HG02943 (cell line): ENCODE measurements around the gene BPIFB3.
"Not testable (repeated sequence)": the region's sequence is repeated elsewhere in the genome, so short reads cannot be mapped to it uniquely, and the experiment has no call there.

Experiments used
- ATAC-seq: cut with Tn5 transposase; IDR thresholded peaks from one replicate; pipeline ENCODE4 v1.9.1; 2021; ENCODE audit warnings: mild to moderate bottlenecking, low read depth, moderate library complexity; ENCODE audit not compliant: unreplicated experiment

BPIFB3 gene

DNA sequence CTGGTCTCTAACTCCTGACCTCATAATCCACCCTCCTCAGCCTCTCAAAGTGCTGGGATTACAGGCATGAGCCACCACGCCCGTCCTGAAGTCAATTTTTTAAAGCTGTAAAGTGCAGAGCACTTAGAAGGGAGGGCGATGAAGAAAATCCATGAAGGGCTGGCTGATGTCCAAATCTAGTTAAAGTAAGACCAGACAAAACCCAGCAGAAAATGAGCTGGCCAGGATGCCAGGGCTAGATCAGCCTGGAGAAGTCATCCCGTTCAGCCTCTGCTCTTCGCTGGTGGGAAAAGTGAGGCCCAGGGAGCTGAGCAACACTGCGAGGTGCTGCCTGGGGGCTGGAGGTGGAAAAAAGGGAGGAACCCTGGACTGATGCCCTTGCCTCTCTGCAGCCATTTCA lies 28.8 kb downstream of the BPIFB3 start:
- no peak for ATAC-seq

DNA sequence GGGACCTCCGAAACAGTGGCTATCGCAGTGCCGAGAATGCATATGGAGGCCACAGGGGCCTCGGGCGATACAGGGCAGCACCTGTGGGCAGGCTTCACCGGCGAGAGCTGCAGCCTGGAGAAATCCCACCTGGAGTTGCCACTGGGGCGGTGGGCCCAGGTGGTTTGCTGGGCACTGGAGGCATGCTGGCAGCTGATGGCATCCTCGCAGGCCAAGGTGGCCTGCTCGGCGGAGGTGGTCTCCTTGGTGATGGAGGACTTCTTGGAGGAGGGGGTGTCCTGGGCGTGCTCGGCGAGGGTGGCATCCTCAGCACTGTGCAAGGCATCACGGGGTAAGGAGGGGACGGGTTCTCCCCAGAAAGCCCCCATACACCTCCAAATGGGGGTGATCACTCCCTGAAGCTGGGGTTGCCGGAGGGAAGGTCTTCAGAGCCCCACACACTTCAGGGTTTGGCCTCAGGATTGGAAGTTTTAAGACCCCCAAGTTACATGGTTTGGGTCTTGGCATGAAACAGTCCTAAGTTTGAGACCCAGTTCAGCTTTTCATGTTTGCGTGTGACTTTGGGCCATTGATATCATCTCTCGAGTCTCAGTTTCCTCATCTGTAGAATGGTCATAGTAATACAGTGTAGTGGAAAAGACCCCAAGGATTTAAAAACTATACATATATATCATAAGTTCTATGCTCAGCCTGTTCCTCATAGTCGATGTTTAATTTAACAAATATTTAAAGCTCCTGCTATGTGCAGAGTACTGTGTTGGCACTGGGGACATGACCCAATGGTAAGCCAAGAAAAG lies 30.0 kb downstream of the BPIFB3 start:
- ATAC-seq: no peak

DNA sequence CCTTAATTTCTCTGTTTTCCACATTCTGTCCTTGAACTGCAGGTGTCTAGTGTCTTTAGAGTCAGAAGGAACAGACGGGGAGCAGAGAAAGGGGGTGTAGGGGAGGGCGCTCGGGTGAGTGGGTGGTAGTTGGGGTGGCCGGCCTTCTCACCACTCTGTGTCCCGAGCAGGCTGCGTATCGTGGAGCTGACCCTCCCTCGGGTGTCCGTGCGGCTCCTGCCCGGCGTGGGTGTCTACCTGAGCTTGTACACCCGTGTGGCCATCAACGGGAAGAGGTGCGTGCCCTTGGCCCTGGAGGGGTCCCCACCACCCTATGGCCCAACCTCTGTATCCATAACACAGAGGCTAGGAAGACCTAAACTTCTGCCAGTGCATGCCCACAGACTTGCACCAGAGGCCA lies 31.0 kb downstream of the BPIFB3 start:
- no peak for ATAC-seq

DNA sequence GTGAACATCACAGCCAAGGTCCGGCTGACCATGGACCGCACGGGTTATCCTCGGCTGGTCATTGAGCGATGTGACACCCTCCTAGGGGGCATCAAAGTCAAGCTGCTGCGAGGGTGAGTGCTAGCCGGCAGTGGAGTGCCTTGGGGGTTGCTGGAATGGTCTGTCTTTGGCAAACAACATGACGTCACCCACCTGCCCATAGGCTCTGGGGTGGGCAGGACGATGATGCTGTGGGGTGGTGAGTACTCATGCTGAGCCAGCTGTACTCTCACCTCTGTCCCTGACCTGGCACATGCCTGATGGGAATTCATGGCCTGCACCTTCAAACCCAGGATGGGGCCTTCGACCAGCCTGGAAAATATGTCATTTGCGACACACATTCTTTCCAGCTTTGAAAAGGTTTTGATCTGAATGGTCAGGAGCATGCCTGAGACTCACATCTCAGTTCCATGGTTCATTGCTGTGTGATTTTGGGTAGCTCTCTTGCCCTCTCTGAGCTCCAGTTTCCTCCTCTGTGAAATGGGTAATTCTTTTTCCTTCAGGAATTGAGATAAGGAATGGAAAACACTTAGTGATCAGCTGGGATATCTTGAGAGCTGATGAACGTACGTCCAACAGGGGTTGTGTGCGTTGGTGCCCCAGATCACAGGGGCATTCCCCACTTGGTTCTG lies 32.5 kb downstream of the BPIFB3 start:
- ATAC-seq: no peak

DNA sequence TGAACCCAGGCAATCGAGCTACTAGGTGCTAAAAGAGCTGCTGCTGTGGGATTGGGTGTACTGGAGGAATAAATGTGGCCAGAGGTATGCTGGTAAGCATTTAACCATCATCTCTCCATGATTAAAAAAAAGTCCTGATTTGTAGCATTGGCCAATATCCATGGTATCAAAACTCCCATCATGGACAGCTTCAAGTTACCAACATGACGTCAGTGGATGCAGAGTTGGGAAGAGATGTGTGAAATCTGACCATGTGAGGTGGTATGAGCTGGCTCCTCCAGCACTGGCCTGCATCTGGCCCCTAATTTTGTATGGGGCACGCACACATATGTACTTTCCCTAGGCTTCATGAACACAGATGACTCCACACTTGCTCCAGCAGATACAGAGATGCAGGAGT lies 37.4 kb downstream of the BPIFB3 start:
- no peak for ATAC-seq

DNA sequence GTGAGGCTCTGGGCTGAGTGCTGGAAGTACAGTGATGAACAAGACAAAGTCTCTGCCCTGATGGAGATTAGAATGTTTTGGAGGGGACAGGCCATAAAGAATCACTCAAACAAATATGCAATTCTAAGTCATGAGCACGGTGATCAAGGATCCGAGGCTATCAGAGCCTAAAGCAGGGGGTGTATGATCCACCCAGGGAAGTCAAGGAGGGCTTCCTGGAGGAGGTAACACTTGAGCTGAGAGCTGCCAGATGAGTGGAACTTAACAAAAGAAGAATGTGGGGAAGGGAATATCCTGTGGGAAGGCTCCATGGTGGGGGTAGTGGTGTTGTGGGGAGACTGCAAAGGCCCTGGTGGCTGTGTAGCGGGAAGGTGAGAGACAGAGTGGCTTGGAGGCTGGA lies 38.0 kb downstream of the BPIFB3 start:
- no peak for ATAC-seq

DNA sequence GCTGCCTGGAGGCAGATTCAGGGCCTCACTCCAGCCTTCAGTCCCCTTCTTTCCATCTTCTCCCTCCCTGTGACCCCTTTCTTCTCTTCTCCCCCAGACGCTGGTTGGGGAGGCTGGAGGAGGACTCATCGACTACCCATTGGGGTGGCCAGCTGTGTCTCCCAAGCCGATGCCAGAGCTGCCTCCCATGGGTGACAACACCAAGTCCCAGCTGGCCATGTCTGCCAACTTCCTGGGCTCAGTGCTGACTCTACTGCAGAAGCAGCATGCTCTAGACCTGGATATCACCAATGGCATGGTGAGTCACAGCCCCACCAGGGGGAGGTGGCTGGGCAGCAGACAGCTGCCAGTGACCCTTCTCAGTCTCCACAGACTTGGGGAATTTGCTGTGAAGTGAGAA lies 38.7 kb downstream of the BPIFB3 start:
- ATAC-seq: no peak

DNA sequence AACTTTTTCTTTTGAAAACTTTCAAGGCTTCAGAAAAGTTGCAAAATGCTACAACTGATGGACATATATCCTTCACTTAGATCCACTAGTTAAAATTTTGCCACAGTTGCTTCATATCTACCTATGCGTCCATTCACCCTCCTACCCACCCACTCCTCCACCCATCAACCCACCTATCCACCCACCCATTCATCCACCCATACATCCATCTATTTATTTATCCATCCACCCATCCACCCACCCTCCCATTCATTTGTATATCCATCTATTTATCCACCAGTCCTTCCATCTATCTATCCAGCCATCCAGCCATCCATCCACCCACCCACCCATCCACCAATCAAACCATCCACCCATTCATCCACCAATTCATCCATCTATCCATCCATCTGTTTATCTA lies 39.4 kb downstream of the BPIFB3 start:
- ATAC-seq: no peak

DNA sequence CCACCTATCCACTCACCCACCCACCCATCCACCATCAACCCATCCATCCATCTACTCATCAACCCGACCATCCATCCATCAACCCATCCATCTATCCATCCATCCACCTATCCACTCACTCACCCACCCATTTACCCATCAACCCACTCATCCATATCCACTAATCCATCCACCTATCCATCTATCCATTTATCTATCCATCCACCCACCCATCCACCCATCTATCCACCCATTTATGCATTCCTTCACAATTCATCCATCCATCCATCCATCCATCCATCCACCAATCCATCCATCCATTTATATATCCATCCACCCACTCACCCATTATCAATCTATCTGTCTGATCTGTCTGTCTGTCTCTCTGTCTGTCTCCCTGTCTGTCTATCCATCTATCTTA lies 39.9 kb downstream of the BPIFB3 start:
- ATAC-seq: no peak

DNA sequence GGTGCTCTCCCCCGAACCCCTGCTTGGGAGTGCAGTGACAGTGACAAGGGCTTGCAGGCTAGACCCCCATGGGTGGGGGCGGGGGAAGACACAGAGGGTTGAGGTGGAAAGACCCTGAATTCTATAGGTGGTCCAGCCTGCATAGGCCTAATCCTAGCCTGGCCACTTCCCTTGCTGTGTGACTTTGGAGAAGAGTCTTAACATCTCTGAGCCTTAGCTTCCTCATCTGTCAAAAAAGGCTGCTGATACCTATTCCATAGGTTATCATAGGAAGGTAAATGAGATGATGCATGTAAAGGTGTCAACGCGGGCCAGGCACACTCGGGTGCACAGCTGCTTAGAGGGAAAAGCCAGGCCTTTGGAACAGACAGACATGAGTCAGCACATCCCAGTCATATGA lies 41.5 kb downstream of the BPIFB3 start:
- no peak for ATAC-seq

DNA sequence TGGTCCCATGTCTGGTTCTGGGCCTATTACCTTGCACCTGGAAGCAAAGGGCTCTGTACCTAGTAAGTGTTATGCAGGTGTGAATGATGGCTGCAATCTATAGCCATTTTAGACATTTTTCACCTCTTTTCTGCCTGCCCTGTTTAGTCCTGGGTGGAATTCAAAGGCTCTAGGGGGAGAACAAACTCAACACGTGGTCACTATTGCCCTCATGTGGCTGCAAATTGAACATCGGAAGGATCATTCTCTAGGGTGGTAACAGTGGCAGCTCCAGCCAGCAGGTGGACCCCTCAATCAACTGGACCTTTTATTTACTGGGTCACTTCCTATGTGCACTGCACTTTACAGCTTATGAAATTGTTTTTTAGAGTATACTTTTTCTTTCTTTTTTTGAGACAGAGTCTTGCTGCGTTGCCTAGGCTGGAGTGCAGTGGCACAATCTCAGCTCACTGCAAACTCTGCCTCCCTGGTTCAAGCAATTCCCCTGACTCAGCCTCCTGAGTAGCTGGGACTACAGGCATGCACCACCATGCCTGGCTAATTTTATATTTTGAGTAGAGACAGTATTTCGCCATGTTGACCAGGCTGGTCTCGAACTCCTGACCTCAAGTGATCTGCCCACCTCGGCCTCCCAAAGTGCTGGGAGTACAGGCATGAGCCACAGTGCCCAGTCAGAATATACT lies 42.3 kb downstream of the BPIFB3 start:
- ATAC-seq: not testable (repeated sequence)

DNA sequence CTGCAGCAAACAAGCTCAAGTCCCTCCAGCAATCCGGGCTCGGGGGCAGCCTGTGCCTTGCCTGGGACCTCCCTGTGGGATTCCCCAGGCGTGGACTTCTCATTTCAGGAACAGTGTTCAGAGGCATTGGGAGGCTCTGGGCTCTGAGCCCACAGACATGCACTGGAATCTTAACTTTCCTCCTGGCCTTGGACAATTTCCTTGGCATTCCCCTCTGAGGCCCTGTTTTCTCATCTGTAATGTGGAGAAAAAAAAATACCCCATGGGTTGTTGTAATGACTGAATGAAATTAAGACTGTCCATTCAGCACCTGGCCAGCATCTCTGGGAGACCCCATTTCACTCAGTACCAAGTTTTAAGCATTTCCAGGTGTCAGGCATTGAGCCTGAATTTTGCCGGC lies 43.3 kb downstream of the BPIFB3 start:
- no peak for ATAC-seq

DNA sequence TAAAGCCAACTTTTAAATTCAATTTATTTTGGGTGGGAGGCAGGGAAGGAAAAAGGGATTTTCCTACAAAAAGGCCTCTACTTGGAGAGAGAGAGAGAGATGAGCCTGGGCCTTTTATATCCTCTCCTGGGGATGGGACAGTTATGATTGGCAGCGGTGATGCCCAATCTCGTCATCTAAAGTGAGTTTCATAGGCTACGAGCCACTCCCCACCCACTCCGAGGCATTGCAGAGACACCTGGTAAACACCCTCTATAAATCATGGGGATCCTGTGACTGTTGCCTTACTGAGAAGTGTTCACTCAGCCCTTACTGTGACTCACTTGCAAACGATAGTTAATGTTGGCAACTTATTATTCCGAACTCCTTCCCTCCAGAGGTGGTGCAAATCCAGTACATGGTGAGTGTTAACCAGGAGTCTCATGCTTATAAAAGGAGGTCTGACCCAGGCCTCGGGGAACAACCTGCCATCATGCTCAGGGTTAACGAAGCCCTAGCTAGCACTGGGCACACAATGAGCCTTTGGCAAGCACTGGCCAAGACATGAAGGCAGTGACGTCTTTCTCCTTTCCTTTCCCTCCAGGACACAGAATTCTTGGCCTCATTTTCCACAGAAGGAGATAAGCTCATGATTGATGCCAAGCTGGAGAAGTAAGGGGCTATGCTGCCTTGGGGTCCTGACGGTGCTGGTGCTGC lies 46.3 kb downstream of the BPIFB3 start:
- no peak for ATAC-seq

DNA sequence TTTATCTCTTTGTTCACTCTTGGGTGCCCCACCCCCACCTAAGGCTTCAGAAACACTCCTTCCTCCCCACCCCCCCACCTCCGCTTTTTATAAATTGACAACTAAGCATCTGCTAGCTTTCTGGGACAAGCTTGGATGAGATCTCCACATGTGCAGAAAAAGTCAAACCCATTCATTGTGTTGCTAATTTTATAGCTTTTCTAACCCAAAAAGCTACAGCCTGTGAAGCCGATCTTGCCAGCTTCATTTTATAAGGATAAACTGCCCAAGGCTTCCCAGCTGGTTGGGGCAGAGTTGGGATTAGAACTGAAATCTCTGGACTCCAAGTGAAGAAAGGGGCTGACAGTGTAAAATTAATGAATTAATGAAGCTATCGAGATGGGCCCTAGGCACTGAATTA lies 49.9 kb downstream of the BPIFB3 start:
- ATAC-seq: no peak

DNA sequence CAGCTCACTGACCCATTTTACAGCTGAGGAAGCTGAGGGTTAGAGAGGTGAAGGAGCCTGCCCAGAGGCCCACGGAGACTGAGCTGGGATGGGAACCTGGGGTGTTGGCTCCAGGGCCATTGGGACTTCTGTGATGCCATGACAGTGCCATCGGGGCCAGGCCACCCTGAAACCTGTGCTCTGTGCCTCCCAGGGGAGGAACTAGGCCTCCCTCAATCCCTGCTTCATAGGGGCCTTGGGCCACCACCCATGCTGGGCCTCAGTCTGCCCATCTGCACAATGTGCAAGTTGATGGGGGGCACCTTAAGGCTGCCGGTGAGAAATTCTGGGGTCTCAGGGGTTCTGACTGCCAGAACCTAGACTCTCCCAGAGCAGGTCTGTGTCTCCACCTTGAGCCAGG lies 50.6 kb downstream of the BPIFB3 start:
- no peak for ATAC-seq

DNA sequence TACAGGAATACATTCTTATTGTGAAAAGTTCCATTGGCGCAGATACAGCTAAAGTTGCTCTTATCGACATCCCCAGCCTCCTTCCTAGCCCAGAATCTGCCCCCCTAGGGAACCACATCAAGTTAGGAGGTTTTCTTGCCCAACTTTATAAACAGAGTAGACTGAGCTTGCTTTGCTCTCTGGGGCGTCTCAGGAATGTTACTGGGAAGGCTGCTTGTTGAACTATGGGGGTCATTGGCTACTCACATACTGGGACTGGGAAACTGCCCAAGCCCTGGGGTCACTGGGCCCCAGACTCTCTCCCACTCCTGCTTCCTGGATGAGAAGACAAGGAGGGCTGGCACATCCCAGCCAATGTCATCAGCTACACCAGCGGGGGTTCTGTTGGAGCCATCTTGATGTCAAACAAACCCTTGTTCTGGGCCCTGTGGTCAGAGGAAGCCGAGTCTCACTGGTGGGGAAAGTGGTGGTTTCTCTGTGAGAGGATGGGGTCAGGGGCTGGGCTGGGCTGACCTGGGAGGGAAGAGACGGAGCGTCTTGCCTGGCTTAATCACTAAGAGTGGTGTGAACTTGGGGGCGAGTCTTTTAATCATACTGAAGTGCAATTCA lies 51.7 kb downstream of the BPIFB3 start:
- no peak for ATAC-seq

DNA sequence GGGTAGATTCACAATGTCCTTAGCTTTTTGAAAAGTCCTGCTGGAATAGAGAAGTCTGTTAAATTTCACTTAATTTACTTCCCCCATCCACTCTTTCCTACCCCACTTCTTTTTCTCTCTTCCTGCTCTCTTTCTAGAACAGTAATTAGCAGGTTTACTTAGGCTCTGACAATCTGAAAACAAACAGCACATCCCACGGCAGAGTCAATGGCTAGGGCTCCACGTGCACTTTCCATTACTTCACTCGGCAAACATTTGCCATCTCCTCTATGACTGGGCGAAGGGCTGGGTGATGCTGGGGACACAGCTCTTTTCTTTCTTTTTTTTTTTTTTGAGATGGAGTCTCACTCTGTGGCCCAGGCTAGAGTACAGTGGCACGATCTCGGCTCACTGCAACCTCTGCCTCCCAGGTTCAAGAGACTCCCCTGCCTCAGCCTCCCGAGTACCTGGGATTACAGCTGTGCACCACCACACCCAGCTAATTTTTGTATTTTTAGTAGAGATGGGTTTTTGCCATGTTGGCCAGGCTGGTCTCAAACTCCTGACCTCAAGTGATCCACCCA lies 52.4 kb downstream of the BPIFB3 start:
- ATAC-seq: not testable (repeated sequence)

DNA sequence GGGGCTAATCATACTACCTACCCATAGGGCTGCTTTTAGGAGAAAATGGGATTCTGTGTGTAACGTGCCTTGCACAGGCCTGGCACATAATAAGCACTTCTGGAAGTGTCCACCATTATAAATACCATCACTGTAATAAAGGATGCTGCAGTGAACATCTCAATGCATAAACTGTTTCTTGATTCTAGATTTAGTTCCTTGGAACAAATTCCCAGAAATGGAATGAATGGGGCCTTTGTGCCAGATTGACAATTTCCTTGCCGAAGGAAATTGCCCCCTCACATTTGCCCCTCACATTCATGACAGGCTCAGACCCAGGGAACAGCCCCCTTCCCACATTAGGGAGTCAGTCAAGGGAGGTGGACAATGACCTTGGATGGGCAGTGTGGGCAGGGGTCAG lies 55.0 kb downstream of the BPIFB3 start:
- ATAC-seq: no peak

DNA sequence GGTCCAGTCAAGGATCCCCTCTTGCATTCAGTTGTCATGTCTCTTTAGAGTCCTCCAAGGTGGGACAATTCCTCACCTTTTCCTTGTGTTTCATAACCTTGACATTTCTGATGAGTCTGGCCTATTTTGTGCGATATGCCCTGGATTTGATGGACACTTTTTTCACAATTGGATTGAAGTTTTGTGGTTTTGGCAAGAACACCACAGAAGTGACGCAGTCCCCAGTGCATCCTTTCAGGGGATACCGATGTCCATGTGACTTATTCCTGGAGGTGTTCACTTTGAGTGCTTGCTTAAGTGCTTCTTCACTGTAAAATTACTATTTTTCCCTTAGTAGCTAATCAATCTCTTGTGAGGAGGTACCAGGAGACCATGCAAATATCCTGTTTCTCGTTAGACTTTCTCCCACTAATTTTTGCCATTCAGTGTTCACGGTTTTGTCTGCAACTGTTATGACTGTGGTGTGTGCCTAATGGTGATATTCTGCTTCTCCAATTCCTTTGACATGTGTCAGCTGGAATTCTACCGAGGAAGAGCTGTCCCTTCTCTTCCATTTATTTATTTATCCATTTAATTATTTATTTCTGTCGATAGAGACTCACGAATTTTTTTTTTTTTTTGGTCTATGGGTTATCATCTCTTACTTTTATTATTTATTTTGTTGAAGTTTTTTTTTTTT lies 56.6 kb downstream of the BPIFB3 start:
- ATAC-seq: no peak

DNA sequence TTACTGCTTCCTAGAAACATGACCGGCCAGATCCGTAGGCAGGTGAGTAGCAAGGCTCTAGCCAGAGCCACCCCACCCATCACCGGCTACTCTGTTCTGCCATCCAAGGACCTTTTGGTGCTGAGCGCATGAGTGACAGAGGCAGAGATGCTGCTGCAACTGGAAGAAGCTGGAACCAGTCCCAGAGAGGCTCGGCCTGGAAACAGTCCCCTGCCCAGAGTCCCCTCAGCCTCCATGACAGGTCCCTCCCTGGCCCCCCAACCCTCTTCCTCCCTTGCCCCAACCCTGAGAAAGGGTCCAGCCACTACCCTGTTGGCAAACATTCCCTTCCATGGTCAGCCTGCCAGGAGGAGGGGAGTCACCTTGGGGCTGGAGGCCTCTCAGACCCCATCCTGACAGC lies 57.6 kb downstream of the BPIFB3 start:
- no peak for ATAC-seq
